Stimulated activated CD8-positive, alpha-beta memory T cell treated with anti-CD3 and anti-CD28 coated beads, Interleukin-15, amount 100 ng/mL, for 48 hours (primary cell): ENCODE measurements around the gene SGPL1.
A peak's percentile ranks its signal among the peaks of the same experiment; 100 is the strongest.

Source experiments
- DNase-seq, 2 donors: peaks; one replicate each; pipeline ENCODE4 v3.0.0-alpha.2; 2020; ENCODE audit warnings: low read depth in 2 of 2

The SGPL1 gene

DNA sequence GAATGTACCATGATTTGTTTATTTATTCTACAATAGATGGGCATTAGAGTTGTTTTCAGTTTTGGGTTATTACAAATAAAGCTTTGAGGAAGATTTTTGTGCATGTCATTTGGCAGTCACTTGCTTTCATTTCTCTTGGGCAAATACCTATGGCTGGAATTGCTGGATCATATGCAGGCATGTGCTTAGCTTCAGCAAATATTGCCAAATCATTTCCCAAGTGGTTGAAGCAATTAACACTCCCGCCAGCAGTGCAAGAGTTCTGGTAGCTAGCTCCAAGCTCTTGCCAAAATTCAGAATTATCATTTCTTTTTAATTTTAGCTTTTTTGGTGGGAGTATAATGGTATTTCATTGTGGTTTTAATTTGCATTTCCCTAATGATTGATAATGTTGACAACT, 105.5 kb downstream of the SGPL1 start:
- DNase-seq, result no peak

GRCh38 chr10:70923696-70924095, 107.9 kb downstream of the SGPL1 start:
- no peak for DNase-seq

GRCh38 chr10:70925377-70926225, 109.9 kb downstream of the SGPL1 start:
- peak; percentile 21 to 25 for DNase-seq

DNA sequence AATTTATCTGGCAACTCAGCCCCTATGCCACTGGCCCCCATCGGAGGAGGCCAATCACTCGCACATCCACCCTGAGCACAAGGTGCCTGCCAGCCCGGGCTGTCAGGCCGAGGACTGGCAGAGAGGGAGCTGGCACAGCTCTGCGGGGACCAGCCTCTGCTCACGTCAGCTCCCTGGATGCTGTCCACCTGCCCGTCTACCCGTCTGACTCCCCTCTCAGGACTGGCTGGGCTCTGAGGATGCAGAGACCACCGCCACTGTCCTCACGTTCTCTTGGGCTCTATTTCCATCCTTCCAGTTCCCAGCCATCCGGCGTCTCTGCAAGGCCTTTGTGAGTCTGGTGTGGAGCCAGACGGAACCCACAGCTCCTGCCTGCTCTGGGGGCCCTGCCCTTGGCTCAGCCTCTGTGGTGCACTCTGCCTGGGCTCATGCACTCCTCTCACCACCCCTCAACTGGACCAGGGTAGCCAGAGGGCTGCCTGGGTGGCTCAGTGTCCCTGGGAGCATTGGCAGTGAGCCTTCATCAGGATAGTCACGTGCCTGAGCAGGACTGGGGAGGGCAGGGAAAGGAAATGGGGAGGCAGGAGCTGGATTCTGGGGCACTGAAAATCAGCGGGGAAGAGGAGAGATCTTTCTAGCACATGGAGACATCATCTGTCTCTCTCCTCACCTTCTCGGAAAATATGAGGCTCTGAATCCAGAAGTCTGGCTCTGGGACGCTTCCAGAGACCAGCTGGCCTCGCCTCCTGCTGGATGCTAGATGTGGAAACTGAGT, 110.7 kb downstream of the SGPL1 start:
- DNase-seq, result no peak

DNA sequence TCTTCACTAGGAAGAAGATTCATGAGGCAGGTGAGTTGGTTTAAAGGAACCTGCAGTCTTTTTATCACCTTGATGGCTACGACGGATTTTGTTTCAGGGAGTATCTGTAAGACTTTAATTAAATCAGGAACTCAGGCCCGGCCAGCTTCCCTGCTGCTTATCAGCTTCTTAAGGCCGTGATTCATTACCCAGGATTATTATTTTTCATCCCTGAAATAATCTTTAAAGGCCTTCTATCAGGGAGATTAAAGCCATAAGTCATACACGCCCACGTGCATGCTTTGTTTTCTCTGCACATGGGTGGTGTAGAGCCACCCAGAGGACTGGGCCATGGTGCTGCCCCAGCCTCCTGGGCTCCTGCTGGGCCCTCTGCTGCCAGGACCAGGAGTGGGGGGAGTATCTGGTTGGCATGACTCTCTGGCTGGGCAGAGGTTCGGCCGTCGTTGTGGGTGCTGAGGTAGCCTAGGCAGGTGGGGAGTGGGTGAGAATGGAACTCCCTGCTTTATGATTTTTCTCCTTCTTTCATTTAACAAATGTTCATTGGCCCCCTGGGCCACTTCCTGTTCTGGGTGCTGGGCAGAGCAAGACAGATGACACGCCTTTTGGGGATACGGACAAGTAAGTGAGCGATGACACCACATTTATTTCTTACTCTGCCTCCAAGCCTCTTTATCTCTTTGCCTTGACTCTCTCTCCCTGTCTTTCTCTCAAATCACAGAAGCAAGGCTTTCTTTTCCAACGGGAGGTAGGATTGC, 111.6 kb downstream of the SGPL1 start:
- DNase-seq, result no peak

DNA sequence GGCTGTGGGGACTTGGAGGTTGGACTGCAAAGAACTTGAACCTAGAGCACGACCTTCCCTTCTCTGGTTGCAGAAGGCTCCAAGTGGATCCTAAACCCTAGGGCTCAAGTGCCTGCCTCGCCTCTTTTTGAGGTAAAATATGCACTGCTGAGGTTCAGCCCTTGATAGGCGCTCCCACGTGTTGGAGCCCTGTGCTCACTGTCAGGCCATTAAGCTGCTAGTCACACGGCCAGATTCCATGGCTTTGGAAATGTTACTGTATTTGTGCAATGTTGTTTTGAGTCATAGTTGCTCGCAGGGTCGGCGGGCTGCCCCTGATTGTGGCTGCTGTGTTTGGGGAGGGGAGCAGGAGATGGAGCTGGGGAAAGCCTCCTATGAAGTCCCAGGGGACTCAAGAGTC, 112.4 kb downstream of the SGPL1 start:
- no peak for DNase-seq

DNA sequence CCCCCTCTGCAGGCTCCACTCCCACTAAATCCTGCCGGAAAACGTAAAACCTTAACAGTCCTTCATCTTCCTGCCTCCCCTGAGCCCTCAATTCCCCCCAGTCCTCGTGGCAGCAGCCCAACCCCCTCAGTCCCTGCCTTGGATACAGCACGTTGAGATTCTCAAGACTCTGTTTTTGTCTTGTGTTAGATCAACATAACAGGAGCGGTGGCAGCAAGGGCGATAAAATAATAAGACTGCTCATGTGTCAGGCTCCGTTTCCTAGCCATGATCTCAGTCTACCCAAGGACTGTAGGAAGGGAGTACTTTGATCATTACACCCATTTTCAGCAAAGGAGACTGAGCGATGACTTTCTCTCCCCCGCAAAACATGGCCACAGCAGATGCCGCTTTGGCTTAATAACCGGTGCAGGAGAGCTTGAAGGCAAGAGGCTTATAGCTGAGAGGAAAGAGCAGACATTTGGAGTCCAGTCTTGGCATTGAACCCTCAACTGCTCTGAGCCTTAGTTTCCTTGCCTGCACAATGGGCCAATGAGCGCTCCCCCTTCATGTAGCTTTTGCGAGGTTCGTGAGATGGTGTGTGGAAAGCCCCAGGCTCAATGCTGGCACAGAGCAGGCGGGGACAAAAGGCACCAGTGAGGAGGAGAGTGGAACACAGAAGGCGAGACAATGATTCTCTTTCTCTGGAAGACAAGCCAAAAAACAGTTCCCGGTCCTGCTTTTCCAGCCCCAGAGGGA, 114.7 kb downstream of the SGPL1 start:
- DNase-seq, result no peak
